Thyroid gland (tissue), 4 donors: ENCODE data around the gene CCBE1. TPM values are rescaled to one million over a fixed set of nuclear protein-coding genes. Genes with fewer than 3 reads are reported as not detected.
A peak's percentile ranks its signal among the peaks of the same experiment; 100 is the strongest.

Experiments used
- DNase-seq, 2 donors: peaks; one replicate each; pipeline ENCODE4 v3.0.0-alpha.2; 2019
- H3K27ac ChIP-seq, 3 donors: fragments of 200-600 bp; sonication (generic); 1 replicate in 2 of 3; 2 replicates in 1 of 3; pipeline ENCODE4 v1.5.1; 2016 to 2019; ENCODE audit warnings: mild to moderate bottlenecking in 1 of 3, moderate library complexity in 1 of 3
- H3K27me3 ChIP-seq: fragments of 200-600 bp; sonication (generic); one replicate; pipeline ENCODE4 v1.5.1; 2019
- H3K36me3 ChIP-seq, 2 donors: fragments of 200-600 bp; sonication (generic); one replicate each; pipeline ENCODE4 v1.5.1; 2016 to 2019
- H3K4me1 ChIP-seq, 2 donors: fragments of 200-600 bp; sonication (generic); one replicate each; pipeline ENCODE4 v1.5.1; 2017 to 2019
- H3K4me3 ChIP-seq, 3 donors: fragments of 200-600 bp; sonication (generic); replicated peaks in 1 of 3; 1 replicate in 2 of 3; 2 replicates in 1 of 3; pipeline ENCODE4 v1.5.1; 2016; ENCODE audit warnings: mild to moderate bottlenecking in 1 of 3
- H3K9me3 ChIP-seq: fragments of 200-600 bp; sonication (generic); one replicate; pipeline ENCODE4 v1.5.1; 2017
- POLR2A ChIP-seq, 2 donors: fragments of 450-650 bp; IDR thresholded peaks; one replicate each; pipeline ENCODE4 v1.6.1; 2017; ENCODE audit warnings: antibody characterized with exemption in 2 of 2, mild to moderate bottlenecking in 2 of 2, moderate library complexity in 1 of 2
- WGBS, 2 donors: methylation state at CpG; one replicate each; pipeline ENCODE4 v1.1.5; 2017; 5-methylcytosine and 5-hydroxymethylcytosine counted together
- intact Hi-C: fragments of 100-400 bp; cut with DNase I; formaldehyde crosslinking; loops from one replicate; pipeline ENCODE4 v1.15.1; 2023
- total RNA-seq, 4 donors: library from RNA; depleted of rRNA; stranded (reverse); fragments of >200 nt; gene quantifications; one replicate each; pipeline ENCODE4 v1.2.3, GENCODE V29; 2016
- TF ChIP-seq, protein P1 (sequence below), 6 experiments: fragments of 200-600 bp in 3 of 6; fragments of 450-650 bp in 3 of 6; sonication (generic) in 3 of 6; IDR thresholded peaks; one replicate each; pipeline ENCODE4 v1.5.1; 2016 to 2019; ENCODE audit warnings: antibody characterized with exemption in 6 of 6, mild to moderate bottlenecking in 2 of 6, inconsistent platforms in 1 of 6, moderate library complexity in 1 of 6

Gene CCBE1
- total RNA-seq, 4 donors from 2014 or later, result 0.34 to 9.0 (median 1.1) TPM

DNA sequence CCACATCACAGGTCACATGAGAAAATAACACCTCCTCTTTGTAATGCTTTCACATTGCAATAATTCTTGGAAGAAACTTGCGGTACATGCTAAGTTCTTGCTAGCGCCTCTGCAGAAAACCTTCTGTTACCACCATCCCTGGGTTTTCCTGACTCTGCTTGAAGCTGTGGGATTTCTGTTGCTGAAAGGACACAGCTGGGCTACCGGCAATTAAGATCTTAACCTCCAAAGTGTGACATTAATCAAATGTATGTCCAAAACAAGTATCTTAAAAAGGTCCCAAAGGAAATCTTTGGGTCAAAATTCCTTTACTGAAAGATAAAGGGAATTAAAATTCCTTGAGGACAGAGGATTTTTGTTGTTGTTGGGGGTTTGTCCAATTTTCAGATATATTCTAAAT, 7.5 kb downstream of the CCBE1 start:
- no peaks in the 10 kb centered on the region for H3K9me3 ChIP-seq
- H3K4me1 ChIP-seq, result no peaks in the 10 kb centered on the region
- H3K27ac ChIP-seq, result no peak overlapping the region
- no peaks in the 10 kb centered on the region for H3K27me3 ChIP-seq
- TF ChIP-seq POLR2A (IDR thresholded peaks at IDR 0.05), result no peak
- TF ChIP-seq, protein P1, sequence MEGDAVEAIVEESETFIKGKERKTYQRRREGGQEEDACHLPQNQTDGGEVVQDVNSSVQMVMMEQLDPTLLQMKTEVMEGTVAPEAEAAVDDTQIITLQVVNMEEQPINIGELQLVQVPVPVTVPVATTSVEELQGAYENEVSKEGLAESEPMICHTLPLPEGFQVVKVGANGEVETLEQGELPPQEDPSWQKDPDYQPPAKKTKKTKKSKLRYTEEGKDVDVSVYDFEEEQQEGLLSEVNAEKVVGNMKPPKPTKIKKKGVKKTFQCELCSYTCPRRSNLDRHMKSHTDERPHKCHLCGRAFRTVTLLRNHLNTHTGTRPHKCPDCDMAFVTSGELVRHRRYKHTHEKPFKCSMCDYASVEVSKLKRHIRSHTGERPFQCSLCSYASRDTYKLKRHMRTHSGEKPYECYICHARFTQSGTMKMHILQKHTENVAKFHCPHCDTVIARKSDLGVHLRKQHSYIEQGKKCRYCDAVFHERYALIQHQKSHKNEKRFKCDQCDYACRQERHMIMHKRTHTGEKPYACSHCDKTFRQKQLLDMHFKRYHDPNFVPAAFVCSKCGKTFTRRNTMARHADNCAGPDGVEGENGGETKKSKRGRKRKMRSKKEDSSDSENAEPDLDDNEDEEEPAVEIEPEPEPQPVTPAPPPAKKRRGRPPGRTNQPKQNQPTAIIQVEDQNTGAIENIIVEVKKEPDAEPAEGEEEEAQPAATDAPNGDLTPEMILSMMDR (IDR thresholded peaks at IDR 0.05), result no peak
- 55 to 56% methylated on average over 3 of the region's 3 CpGs for WGBS, 2 donors
- intact Hi-C loops, result no loop called here
- no peaks in the 10 kb centered on the region for H3K36me3 ChIP-seq
- no peak overlapping the region for H3K4me3 ChIP-seq
- no peak for DNase-seq

- Histone ChIP-seq H3K4me3 (no peak overlapping the region), H3K27me3 (no peaks in the 10 kb centered on the region), H3K9me3 (no peaks in the 10 kb centered on the region), H3K36me3 (no peaks in the 10 kb centered on the region), H3K4me1 (no peaks in the 10 kb centered on the region), H3K27ac (no peak overlapping the region)
- 86 to 89% methylated on average over 1 of the region's 1 CpG for WGBS, 2 donors
- TF ChIP-seq POLR2A (IDR thresholded peaks at IDR 0.05), result no peak
- TF ChIP-seq, protein P1 (IDR thresholded peaks at IDR 0.05), result no peak
- DNase-seq, result no peak
- intact Hi-C loops, result no loop called here
Observed at GRCh38 chr18:59686260-59686659, 11.0 kb downstream of the CCBE1 start.

DNA sequence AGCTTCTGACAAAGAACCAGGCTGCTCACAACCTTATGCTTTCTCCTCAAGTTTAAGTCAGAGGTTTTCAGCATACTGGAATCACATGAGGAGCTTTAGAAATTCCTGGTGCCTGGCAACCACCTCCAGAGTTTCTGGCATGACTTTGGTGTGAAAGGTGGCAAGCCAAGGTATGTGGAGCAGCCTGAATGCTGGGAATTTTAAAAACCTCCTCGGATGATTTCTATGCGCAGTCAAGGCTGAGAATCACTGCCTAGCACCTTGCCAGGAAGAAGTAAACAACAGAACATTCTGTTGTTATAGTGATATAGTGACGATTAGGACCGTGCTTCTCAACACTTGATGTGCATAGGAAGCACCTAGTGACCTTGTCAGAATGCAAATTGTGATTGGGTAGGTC, 11.7 kb downstream of the CCBE1 start:
- TF ChIP-seq, protein P1 (IDR thresholded peaks at IDR 0.05), result no peak
- TF ChIP-seq POLR2A (IDR thresholded peaks at IDR 0.05), result no peak
- H3K9me3 ChIP-seq, result no peaks in the 10 kb centered on the region
- no peaks in the 10 kb centered on the region for H3K36me3 ChIP-seq
- no peak overlapping the region for H3K27ac ChIP-seq
- intact Hi-C loops, result no loop called here
- H3K4me3 ChIP-seq, result no peak overlapping the region
- H3K27me3 ChIP-seq, result no peaks in the 10 kb centered on the region
- WGBS, 2 donors, result 38 to 54% methylated on average over 4 of the region's 4 CpGs
- peak in 1 of 2 donors; percentile 5 for DNase-seq
- H3K4me1 ChIP-seq, result no peaks in the 10 kb centered on the region

DNA sequence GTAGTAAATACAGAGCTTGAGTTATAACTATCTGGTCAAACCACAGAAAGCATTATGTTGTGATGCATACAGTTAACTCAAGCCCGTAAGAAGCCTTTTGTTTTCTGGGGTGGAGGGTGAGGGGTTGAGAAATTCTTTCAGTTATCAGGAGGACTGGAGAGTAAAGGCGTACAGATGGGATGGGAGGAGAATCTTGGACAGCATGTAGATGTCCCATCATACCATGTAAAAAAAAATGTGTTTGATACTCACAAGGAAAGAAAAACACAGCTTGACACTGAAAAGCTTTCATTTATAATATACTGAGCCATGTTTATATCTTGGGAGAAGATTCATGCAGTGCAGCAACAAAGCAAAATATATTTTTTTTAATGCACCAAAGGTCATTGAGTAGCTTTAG, 12.4 kb downstream of the CCBE1 start:
- Histone ChIP-seq H3K4me1 (no peaks in the 10 kb centered on the region), H3K27ac (no peak overlapping the region), H3K27me3 (no peaks in the 10 kb centered on the region), H3K4me3 (no peak overlapping the region), H3K9me3 (no peaks in the 10 kb centered on the region), H3K36me3 (no peaks in the 10 kb centered on the region)
- TF ChIP-seq POLR2A (IDR thresholded peaks at IDR 0.05), result no peak
- TF ChIP-seq, protein P1 (IDR thresholded peaks at IDR 0.05), result no peak
- DNase-seq, result no peak
- intact Hi-C loops, result no loop called here
- WGBS, 2 donors, result 87 to 92% methylated on average over 2 of the region's 2 CpGs

GRCh38 chr18:59681521-59682004, 15.7 kb downstream of the CCBE1 start:
- Histone ChIP-seq H3K27me3 (no peaks in the 10 kb centered on the region), H3K4me1 (no peaks in the 10 kb centered on the region), H3K4me3 (no peak overlapping the region), H3K36me3 (no peaks in the 10 kb centered on the region), H3K9me3 (no peaks in the 10 kb centered on the region), H3K27ac (no peak overlapping the region)
- intact Hi-C loops, result no loop called here
- 43 to 49% methylated on average over 6 of the region's 6 CpGs for WGBS, 2 donors
- TF ChIP-seq, protein P1 (IDR thresholded peaks at IDR 0.05), result no peak
- no peak for TF ChIP-seq POLR2A (IDR thresholded peaks at IDR 0.05)
- DNase-seq, result no peak
